NCI-H2029 treated with DMSO at 0.1 percent for 48 hours (cell line): Measurements from ENCODE around the gene DENND1B.
"Not testable (repeated sequence)": the region's sequence is repeated elsewhere in the genome, so short reads cannot be mapped to it uniquely, and the experiment has no call there.

Experiments used
- DNase-seq: peaks from one replicate; lab custom pipeline; 2025; lab: John Stamatoyannopoulos, UW

Gene DENND1B

DNA sequence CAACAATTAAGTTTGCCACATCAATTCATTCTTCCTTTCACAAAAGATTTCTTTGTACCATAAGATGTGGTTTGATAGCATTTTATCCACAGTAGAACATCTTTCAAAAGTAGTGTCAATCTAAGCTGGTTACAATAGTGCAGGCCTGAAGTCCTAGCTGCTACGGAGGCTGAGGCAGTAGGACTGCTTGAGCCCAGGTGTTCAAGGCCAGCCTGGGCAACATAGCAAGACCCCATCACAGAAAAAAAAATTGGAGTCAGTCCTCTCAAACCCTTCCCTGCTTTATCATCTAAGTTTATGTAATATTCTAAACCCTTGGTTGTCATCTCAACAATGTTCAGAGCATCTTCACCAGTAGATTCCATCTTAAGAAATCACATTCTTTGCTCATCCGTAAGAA lies 31.7 kb downstream of the DENND1B start:
- no peak for DNase-seq

DNA sequence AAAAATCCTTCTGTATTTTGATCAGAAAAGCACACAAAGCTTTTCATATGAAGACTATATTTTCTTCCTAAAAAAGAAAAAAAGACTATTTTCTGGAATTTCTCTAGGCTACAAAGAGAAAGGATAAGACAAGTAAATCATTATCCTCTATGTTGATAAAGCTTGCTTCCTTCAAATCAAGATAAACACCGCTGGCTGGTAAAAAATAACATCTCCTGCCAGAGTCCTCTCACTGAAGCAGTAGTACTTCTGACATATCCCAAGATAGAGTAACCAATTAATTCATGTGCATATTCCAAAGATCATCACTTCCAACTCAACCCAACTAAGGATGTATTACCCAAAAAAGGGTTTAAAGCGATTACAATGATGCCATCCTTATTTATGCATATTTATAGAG lies 34.3 kb downstream of the DENND1B start:
- DNase-seq = no peak

DNA sequence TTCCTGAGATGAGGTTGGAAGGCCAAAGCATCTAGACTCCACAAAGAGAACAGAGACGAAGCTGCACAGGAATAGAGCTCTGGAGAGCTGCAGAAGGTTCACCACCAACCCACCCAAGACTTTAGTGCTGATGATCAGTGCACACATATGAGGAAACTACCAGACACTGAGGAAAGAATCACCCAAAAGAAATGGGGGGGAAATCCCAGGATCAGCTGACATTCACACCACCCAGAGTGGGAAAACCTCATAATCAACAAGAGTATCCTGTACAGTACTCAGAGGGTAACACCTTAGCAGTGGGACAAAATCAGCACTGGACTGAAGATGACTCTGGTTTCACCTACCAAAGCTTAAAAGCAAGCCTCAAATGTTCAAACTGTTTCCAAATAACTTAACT lies 36.4 kb downstream of the DENND1B start:
- DNase-seq = no peak

DNA sequence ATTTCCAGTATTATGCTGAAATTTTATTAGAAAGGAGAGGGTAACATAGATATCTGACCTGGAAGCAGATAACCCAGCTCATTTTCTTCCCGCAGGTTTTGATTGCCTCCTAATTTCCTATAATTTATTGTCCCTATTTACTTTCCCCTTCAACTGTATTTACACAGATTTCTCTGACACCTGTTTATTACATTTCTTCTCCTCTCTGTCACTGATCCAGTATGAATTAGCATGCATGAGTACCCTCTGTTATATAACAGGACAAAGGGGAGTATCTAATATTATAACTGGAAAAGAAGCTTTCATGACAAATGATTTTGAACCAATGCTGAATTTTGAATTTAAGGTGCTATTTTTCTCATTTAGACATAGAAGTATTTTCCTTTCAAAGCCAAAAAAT lies 37.4 kb downstream of the DENND1B start:
- DNase-seq = peak; percentile 3

GRCh38 chr1:197736685-197737084 lies 38.6 kb downstream of the DENND1B start:
- no peak for DNase-seq

DNA sequence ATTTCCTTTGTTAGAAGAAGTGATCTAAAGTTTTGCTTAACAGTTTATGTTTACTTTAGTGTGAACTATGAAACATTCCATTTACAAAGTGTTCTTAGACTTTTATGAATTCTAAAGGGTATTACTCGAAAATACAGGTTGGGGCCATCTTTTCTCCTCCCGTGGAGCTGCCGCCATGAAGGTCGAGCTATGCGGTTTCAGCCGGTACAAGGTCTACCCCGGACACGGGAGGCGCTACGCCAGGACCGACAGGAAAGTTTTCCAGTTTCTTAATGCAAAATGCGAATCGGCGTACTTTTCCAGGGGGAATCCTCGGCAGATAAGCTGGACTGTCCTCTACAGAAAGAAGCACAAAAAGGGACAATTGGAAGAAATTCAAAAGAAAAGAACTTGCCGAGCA lies 39.8 kb downstream of the DENND1B start:
- DNase-seq = no peak

GRCh38 chr1:197733324-197733723 lies 42.0 kb downstream of the DENND1B start:
- DNase-seq = no peak

GRCh38 chr1:197732187-197732586 lies 43.1 kb downstream of the DENND1B start:
- DNase-seq = no peak

DNA sequence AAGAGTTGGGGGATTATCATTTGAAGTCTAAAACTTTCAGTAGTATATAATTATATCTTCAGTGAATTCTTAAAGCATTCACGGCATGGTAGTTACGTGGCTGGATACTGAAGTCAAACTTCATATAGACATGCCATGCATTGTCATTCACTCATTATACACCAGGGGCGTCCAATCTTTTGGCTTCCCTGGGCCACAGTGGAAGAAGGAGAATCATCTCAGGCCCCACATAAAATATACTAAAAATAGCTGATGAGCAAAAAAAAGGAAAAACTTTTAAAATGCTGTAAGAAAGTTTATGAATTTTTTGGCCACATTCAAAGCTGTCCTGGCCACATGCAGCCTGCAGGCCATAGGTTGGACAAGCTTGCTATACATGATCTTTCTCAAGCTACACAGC lies 43.8 kb downstream of the DENND1B start:
- DNase-seq = no peak

DNA sequence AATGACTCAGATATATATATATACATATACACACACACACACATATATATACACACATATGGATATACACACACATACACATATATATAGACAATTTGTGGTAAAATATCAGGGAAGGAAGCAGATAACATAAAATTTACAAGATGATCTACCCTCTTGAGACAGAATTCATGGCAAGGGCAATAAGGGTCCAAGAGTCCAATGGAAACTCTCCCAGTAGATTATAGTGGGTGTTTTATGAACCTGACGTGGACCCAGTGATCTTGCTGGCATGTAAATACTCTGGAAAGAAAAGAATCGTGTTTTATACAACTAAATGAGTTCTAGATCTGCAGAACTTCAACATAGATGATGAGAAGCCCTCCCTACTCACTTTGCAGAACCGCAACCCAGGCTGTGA lies 49.3 kb downstream of the DENND1B start:
- no peak for DNase-seq

DNA sequence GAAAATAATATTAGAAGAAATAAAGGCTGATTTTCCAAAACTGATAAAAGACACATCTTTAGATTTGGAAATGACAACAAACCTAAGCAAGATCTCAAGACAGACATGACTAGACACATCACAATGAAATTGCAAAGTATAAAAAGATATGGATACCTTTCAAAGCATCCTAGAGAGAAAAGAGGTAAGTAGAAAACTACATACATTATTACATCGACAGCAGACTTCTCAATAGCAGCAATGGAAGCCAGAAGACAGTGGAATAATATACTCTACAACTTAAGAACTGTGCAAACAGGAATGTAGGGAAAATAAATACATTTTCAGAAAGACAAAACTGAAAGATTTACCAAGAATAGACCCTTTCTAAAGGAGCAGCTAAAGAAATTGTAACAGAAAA lies 50.2 kb downstream of the DENND1B start:
- no peak for DNase-seq

- no peak for DNase-seq
Observed at GRCh38 chr1:197715806-197716205, 59.5 kb downstream of the DENND1B start.

DNA sequence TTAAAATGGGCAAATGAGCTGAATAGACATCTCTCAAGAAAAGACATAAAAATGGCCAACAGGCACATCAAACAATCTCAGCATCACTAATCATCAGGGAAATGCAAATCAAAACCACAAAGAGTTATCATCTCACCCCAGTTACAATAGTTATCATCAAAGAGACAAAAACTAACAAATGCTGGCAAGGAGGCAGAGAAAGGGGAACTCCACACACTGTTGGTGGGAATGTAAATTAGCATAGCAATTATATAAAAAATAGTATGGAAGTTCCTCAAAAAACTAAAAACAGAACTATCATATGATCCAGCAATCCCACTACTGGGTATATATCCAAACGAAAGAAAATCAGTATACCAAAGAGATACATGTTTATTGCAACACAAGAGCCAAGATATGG lies 68.7 kb downstream of the DENND1B start:
- DNase-seq = no peak

DNA sequence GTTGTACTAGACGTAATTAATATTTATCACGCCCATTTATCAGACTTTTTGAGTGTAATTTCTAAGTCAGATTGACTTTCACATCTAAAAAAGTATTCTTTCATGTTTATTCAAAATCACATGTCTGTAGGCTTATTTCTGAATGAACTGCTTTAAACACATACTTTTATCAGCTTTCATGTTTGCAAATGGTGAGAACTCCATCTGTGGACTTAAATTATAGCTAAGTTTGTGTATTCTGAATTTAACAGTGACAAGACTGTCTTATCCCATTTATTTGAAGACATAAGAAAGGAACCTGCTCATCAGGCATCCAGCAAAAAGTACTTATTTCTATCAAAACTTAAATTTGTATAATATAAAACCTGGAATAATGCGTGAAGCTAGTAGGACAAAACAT lies 69.3 kb downstream of the DENND1B start:
- DNase-seq = no peak

DNA sequence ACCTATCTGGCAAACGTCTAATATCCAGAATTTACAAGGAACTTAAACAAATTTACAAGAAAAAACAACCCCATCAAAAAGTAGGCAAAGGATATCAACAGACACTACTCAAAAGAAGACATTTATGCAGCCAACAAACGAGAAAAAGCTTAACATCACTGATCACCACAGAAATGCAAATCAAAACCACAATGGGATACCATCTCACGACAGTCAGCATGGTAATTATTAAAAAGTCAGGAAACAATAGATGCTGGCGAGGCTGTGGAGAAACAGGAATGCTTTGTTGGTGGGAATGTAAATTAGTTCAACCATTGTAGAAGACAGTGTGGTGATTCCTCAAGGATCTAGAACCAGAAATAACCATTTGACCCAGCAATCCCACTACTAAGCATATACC lies 74.6 kb downstream of the DENND1B start:
- not testable (repeated sequence) for DNase-seq

DNA sequence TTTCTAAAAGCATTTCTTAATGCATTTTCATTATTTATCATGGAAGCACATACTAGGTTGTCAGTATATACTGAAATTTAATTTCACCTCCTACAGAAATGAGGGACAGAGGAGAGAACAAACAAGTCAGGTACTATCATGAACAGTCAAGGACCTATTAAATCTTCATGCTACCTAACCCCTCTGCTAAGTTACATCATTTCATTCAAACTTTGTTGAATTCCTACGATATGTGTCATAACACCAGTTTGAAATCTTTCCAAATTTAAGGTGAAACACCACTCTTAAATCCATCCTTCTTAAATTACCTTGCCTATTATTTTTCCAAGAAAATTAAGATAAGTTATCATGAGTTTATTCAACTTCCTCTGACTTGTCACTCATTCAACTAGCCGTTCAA lies 78.9 kb downstream of the DENND1B start:
- DNase-seq = no peak

DNA sequence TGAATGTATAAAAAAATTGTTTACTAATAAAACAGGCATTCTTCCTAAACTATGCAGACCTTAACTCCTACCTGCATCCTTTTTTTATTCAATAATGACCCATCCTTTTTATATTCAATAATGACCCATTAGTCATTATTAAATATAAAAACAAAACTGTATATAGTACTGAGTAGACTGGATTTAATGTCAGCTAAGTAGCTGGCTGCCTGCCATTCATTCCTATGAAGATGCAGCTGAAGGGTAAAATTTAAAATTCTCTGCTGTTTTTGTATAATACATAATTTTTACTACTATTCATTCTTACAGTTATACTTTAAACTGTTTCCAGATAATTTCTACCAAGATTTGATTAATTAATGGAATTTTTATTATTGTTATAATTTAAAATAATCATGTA lies 79.3 kb downstream of the DENND1B start:
- DNase-seq = no peak

- DNase-seq = no peak
Observed at GRCh38 chr1:197692965-197693364, 82.3 kb downstream of the DENND1B start.

- no peak for DNase-seq
Observed at GRCh38 chr1:197691816-197692215, 83.5 kb downstream of the DENND1B start.

GRCh38 chr1:197690074-197690473 lies 85.2 kb downstream of the DENND1B start:
- DNase-seq = no peak

DNA sequence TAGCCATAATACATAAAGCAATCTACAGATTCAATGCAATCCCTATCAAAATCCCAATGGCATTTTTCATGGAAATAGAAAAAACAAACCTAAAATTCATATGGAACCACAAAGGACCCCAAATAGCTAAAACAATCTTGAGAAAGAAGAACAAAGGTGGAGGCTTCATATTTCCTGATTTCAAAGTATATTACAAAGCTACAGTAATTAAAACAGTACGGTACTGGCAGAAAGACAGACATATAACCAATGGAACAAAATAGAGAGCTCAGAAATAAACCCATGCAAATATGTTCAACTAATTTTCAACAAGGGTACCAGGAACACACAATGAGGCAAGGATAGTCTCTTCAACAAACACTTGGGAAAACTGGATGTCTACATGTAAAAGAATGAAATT lies 87.0 kb downstream of the DENND1B start:
- DNase-seq = no peak

DNA sequence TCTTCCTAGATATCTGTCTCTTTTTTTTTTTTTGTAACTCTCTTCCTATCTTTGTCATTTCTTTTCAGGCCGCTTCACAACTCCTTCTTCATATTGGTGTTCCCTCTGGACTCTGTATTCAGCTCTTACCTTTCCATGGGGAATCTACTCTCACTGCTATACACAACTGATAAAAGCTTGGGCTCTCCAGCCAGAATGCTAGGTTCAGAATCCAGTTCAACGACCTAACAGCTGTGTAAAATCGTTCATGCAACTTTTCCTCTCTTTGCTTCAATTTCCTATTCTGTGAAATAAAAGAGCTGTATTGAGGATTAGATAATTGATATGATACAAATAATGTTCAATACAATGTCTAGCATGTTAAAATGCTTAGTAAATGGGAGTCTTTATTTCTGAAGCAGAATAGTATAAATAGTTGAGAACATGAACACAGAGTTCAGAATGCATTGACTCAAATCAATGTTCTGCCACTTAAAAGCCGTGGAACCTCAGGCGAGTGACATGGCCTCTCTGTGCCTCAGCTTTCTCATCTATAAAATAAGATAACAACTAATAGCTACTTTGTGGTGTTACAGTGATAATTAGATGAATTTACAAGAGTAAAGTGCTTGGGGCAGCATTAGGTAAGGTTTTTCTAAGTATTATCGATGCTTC lies 88.5 kb downstream of the DENND1B start:
- DNase-seq = no peak

DNA sequence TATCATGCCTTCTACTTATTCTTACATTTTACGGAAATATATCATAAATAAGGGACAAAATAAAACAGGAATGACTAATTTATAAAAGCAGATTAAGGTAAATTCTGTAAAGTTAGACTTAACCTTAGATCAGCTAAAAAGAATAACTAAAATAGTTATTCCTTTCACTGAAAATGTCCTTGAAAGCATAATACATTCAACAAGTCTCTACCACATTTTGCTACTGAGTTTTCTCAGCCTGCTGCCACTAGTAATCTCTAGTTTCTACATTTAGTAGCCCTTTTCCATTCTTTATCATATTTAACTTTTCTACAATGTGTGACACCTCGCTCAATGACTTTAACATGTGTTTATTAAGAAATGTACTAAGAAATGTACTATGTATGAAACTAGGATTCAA lies 89.0 kb downstream of the DENND1B start:
- DNase-seq = no peak

DNA sequence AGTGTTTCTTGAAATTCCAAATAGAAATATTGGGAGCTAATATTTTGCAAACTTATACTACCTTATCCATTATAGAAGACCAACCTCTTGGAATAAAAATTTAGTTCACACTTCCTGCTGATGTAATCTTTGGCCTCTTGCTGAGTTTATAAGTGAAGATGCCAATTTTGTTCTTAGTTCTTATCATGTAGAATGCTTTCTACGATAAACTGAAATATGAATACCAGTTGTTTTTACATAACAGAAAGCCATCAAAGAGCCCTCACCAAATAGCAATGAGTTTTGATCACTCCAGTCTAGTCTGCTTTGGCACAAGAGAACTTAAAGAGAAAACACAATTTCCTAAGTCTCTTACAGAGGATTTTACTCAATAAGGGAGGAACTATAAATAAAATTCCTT lies 89.5 kb downstream of the DENND1B start:
- no peak for DNase-seq
